Measurements from ENCODE around the gene ATXN7L2.

The ATXN7L2 gene

DNA sequence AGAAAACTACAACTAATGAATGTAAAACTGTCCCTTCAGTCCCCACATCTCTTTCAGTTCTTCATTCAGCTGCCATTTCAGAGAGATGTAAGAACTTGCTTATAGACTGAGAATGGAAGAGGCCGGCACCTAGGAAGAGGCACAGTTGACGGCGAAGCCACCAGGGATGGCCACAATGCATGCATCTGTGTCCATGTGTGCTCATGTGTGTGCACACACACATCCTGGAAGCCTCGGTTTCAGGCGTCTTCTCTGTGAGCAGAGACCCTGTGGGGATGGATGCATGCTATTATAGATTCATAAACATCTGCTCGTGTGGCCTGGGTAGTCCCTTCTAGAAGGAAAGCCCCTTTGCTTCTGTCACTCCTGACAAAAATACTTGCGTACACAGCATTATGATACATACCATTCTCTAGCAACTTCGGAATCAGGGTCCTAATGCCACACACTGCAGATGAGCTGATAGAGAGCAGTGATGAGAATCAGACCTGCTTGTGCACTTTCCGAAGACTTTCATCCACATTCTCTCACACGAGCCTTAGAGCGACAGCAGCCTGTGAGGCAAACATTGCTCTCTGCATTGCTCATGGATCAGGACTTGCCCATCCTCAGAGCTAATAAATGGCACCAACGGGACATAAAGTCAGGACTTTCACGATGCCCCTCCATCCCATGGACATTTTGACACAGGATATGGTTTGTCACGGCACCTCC is 43.5 kb downstream of the ATXN7L2 start:
- 79% methylated on average over 14 of the region's 14 CpGs for WGBS
- no peaks in the 10 kb centered on the region for H3K9me3 ChIP-seq (ENCODE audit: control insufficient read depth, low read length)

DNA sequence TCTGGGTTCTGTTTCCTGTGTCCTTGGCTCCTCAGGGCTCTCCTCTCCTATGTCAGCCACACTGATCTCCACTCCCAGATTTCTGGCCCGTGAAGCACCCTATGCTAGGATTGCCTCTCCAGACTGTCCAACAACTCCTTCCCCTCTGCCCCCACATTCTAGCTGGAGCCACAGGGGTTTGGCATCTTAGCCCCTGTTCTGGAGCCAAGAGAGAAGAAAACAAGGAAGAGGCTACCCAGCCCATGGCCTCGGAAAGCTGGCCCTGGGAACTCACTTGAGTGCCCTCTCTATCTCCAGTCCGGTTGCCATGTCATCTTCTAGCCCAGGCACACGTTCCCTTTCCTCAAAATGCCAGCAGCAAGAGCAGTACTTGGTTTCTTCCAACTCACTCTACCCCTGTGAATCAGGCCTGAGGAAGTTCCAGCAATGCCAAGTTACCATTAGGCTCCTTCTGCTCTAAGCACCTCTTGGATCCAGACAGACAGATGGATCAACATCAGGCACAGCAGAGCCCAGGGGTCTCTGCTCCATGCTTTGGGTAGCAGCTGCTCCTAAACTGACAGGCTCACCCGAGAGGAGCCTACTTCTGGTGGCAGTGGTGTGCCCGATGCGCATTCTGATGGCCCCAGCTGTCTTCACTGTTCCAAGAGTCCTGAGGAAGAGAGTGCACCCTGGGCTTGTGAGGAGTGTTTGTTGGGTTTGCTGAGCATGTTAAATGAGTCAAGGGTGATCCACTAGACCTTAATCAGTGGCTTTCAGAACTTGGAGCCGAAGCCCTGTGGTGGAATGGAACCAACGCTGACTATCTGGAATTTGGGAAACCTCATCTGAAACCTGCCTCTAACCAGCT is 44.4 kb downstream of the ATXN7L2 start:
- WGBS, result 83% methylated on average over 9 of the region's 9 CpGs
- no peak overlapping the region for H2AFZ ChIP-seq (ENCODE audit: low read depth, low read length)
- H3K79me1 ChIP-seq (replicated peaks; ENCODE audit: low read length, poor library complexity, severe bottlenecking), result no peaks in the 10 kb centered on the region

More for the DNA sequence above, 43.5 kb downstream of the ATXN7L2 start:
- Histone ChIP-seq H3K27ac (ENCODE audit: low read length, poor library complexity, severe bottlenecking) (no peak overlapping the region), H3K18ac (ENCODE audit: low read depth in 1 of 2, low read length in 2 of 2) (no peak overlapping the region), H3K4me2 (ENCODE audit: low read length, poor library complexity, severe bottlenecking) (no peak overlapping the region), H3K4me3 (ENCODE audit: insufficient read depth in 1 of 2, low read depth in 1 of 2, low read length in 2 of 2) (no peak overlapping the region), H3K4ac (ENCODE audit: low read depth in 1 of 2, low read length in 2 of 2) (no peak overlapping the region), H4K8ac (ENCODE audit: low read length) (no peak overlapping the region), H2AFZ (ENCODE audit: low read depth, low read length) (no peak overlapping the region), H2AK5ac (ENCODE audit: low read length, severe bottlenecking) (no peak overlapping the region), H2BK15ac (ENCODE audit: low read depth, poor library complexity, severe bottlenecking) (no peak overlapping the region), H3K14ac (ENCODE audit: low read length in 2 of 2) (no peak overlapping the region), H3K23ac (ENCODE audit: low read length in 2 of 2) (no peak overlapping the region), H2BK120ac (ENCODE audit: low read depth, low read length) (no peak overlapping the region), H4K91ac (ENCODE audit: low read length) (no peak overlapping the region), H3K9ac (ENCODE audit: low read length) (no peak overlapping the region), H3K4me1 (ENCODE audit: control insufficient read depth, insufficient read depth, low read depth, low read length) (peaks cover 11% of the 10 kb centered on the region), H3K27me3 (ENCODE audit: control insufficient read depth in 1 of 2, insufficient read depth in 1 of 2, low read length in 2 of 2) (peaks cover 26 to 27% of the 10 kb centered on the region in 2 experiments), H2BK5ac (ENCODE audit: low read depth, low read length, poor library complexity, severe bottlenecking) (no peak overlapping the region), H3K36me3 (ENCODE audit: control insufficient read depth in 1 of 2, insufficient read depth in 2 of 2, low read depth in 1 of 2, low read length in 2 of 2) (no peaks in the 10 kb centered on the region), H2BK12ac (ENCODE audit: low read length in 2 of 2) (no peak overlapping the region), H3K79me1 (replicated peaks; ENCODE audit: low read length, poor library complexity, severe bottlenecking) (no peaks in the 10 kb centered on the region)
- DNase-seq, result no peak

DNA sequence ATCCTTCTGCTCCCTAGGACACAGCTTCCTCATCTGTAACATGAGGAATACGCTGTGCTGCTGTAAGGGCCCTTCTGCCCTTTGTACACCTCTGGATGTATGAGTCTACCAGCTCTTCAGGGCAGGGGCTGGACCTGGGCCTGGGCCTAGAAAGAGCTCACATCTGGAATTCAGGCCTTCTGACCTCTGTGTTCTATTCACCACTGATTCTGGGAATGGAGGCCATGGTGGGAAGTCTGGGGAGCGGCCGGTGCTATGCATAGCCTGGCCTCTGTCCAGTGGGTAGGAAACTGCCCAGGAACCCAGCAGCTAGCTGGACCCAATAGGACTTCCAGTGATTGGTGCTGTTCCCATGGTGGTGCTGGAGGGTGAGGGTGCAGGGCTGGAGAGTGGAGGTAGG is 45.0 kb downstream of the ATXN7L2 start:
- no peak overlapping the region for H3K23ac ChIP-seq (ENCODE audit: low read length in 2 of 2)
- no peak overlapping the region for H2BK12ac ChIP-seq (ENCODE audit: low read length in 2 of 2)
- H4K8ac ChIP-seq (ENCODE audit: low read length), result no peak overlapping the region
- no peak overlapping the region for H3K4me3 ChIP-seq (ENCODE audit: insufficient read depth in 1 of 2, low read depth in 1 of 2, low read length in 2 of 2)
- H2BK5ac ChIP-seq (ENCODE audit: low read depth, low read length, poor library complexity, severe bottlenecking), result no peak overlapping the region
- H3K4me2 ChIP-seq (ENCODE audit: low read length, poor library complexity, severe bottlenecking), result no peak overlapping the region
- no peak overlapping the region for H3K14ac ChIP-seq (ENCODE audit: low read length in 2 of 2)
- H3K27ac ChIP-seq (ENCODE audit: low read length, poor library complexity, severe bottlenecking), result no peak overlapping the region
- H2AK5ac ChIP-seq (ENCODE audit: low read length, severe bottlenecking), result no peak overlapping the region
- no peak for DNase-seq
- H3K18ac ChIP-seq (ENCODE audit: low read depth in 1 of 2, low read length in 2 of 2), result no peak overlapping the region
- peaks cover 16 to 19% of the 10 kb centered on the region in 2 experiments for H3K27me3 ChIP-seq (ENCODE audit: control insufficient read depth in 1 of 2, insufficient read depth in 1 of 2, low read length in 2 of 2)
- no peak overlapping the region for H3K9ac ChIP-seq (ENCODE audit: low read length)
- H3K4me1 ChIP-seq (ENCODE audit: control insufficient read depth, insufficient read depth, low read depth, low read length), result peaks cover 15% of the 10 kb centered on the region
- H2AFZ ChIP-seq (ENCODE audit: low read depth, low read length), result no peak overlapping the region
- no peaks in the 10 kb centered on the region for H3K9me3 ChIP-seq (ENCODE audit: control insufficient read depth, low read length)
- H4K91ac ChIP-seq (ENCODE audit: low read length), result no peak overlapping the region
- no peak overlapping the region for H3K4ac ChIP-seq (ENCODE audit: low read depth in 1 of 2, low read length in 2 of 2)
- no peak overlapping the region for H2BK120ac ChIP-seq (ENCODE audit: low read depth, low read length)
- no peaks in the 10 kb centered on the region for H3K36me3 ChIP-seq (ENCODE audit: control insufficient read depth in 1 of 2, insufficient read depth in 2 of 2, low read depth in 1 of 2, low read length in 2 of 2)
- no peaks in the 10 kb centered on the region for H3K79me1 ChIP-seq (replicated peaks; ENCODE audit: low read length, poor library complexity, severe bottlenecking)
- H2BK15ac ChIP-seq (ENCODE audit: low read depth, poor library complexity, severe bottlenecking), result no peak overlapping the region
- WGBS, result 89% methylated on average over 3 of the region's 3 CpGs

More for the DNA sequence above, 44.4 kb downstream of the ATXN7L2 start:
- H3K18ac ChIP-seq (ENCODE audit: low read depth in 1 of 2, low read length in 2 of 2), result no peak overlapping the region
- H3K36me3 ChIP-seq (ENCODE audit: control insufficient read depth in 1 of 2, insufficient read depth in 2 of 2, low read depth in 1 of 2, low read length in 2 of 2), result no peaks in the 10 kb centered on the region
- H3K4me3 ChIP-seq (ENCODE audit: insufficient read depth in 1 of 2, low read depth in 1 of 2, low read length in 2 of 2), result no peak overlapping the region
- H4K91ac ChIP-seq (ENCODE audit: low read length), result no peak overlapping the region
- no peak overlapping the region for H2BK5ac ChIP-seq (ENCODE audit: low read depth, low read length, poor library complexity, severe bottlenecking)
- H3K4me2 ChIP-seq (ENCODE audit: low read length, poor library complexity, severe bottlenecking), result no peak overlapping the region
- H2BK15ac ChIP-seq (ENCODE audit: low read depth, poor library complexity, severe bottlenecking), result no peak overlapping the region
- no peak overlapping the region for H3K4ac ChIP-seq (ENCODE audit: low read depth in 1 of 2, low read length in 2 of 2)
- no peak overlapping the region for H4K8ac ChIP-seq (ENCODE audit: low read length)
- H3K23ac ChIP-seq (ENCODE audit: low read length in 2 of 2), result no peak overlapping the region
- no peak overlapping the region for H2BK120ac ChIP-seq (ENCODE audit: low read depth, low read length)
- no peak overlapping the region for H2BK12ac ChIP-seq (ENCODE audit: low read length in 2 of 2)
- H3K9me3 ChIP-seq (ENCODE audit: control insufficient read depth, low read length), result no peaks in the 10 kb centered on the region
- no peak overlapping the region for H3K27ac ChIP-seq (ENCODE audit: low read length, poor library complexity, severe bottlenecking)
- DNase-seq, result no peak
- H3K4me1 ChIP-seq (ENCODE audit: control insufficient read depth, insufficient read depth, low read depth, low read length), result peaks cover 15% of the 10 kb centered on the region
- H3K27me3 ChIP-seq (ENCODE audit: control insufficient read depth in 1 of 2, insufficient read depth in 1 of 2, low read length in 2 of 2), result peaks cover 18 to 20% of the 10 kb centered on the region in 2 experiments
- no peak overlapping the region for H3K14ac ChIP-seq (ENCODE audit: low read length in 2 of 2)
- H2AK5ac ChIP-seq (ENCODE audit: low read length, severe bottlenecking), result no peak overlapping the region
- H3K9ac ChIP-seq (ENCODE audit: low read length), result no peak overlapping the region

- no peak overlapping the region for H2BK5ac ChIP-seq (ENCODE audit: low read depth, low read length, poor library complexity, severe bottlenecking)
- no peak overlapping the region for H4K8ac ChIP-seq (ENCODE audit: low read length)
- H3K14ac ChIP-seq (ENCODE audit: low read length in 2 of 2), result no peak overlapping the region
- H2AFZ ChIP-seq (ENCODE audit: low read depth, low read length), result peak overlapping the region; percentile 32
- no peak overlapping the region for H4K91ac ChIP-seq (ENCODE audit: low read length)
- H2BK120ac ChIP-seq (ENCODE audit: low read depth, low read length), result no peak overlapping the region
- WGBS, result 90% methylated on average over 6 of the region's 8 CpGs
- no peak overlapping the region for H2AK5ac ChIP-seq (ENCODE audit: low read length, severe bottlenecking)
- H2BK12ac ChIP-seq (ENCODE audit: low read length in 2 of 2), result no peak overlapping the region
- no peak for DNase-seq
- H3K27ac ChIP-seq (ENCODE audit: low read length, poor library complexity, severe bottlenecking), result no peak overlapping the region
- H3K36me3 ChIP-seq (ENCODE audit: control insufficient read depth in 1 of 2, insufficient read depth in 2 of 2, low read depth in 1 of 2, low read length in 2 of 2), result no peaks in the 10 kb centered on the region
- H3K9me3 ChIP-seq (ENCODE audit: control insufficient read depth, low read length), result no peaks in the 10 kb centered on the region
- no peak overlapping the region for H3K23ac ChIP-seq (ENCODE audit: low read length in 2 of 2)
- peaks cover 16 to 19% of the 10 kb centered on the region in 2 experiments for H3K27me3 ChIP-seq (ENCODE audit: control insufficient read depth in 1 of 2, insufficient read depth in 1 of 2, low read length in 2 of 2)
- peaks cover 15% of the 10 kb centered on the region for H3K4me1 ChIP-seq (ENCODE audit: control insufficient read depth, insufficient read depth, low read depth, low read length)
- no peak overlapping the region for H3K9ac ChIP-seq (ENCODE audit: low read length)
- no peak overlapping the region for H2BK15ac ChIP-seq (ENCODE audit: low read depth, poor library complexity, severe bottlenecking)
- no peak overlapping the region for H3K18ac ChIP-seq (ENCODE audit: low read depth in 1 of 2, low read length in 2 of 2)
- no peak overlapping the region for H3K4me2 ChIP-seq (ENCODE audit: low read length, poor library complexity, severe bottlenecking)
- no peak overlapping the region for H3K4me3 ChIP-seq (ENCODE audit: insufficient read depth in 1 of 2, low read depth in 1 of 2, low read length in 2 of 2)
- no peak overlapping the region for H3K4ac ChIP-seq (ENCODE audit: low read depth in 1 of 2, low read length in 2 of 2)
- H3K79me1 ChIP-seq (replicated peaks; ENCODE audit: low read length, poor library complexity, severe bottlenecking), result no peaks in the 10 kb centered on the region
Measured at GRCh38 chr1:109529881-109530456, 46.3 kb downstream of the ATXN7L2 start.

Measured in mesenchymal stem cell (in vitro differentiated cells and primary cell).